ENCODE results near the gene FAM53B. TPM values are rescaled to one million over a fixed set of nuclear protein-coding genes. Genes with fewer than 3 reads are reported as not detected.
A peak's percentile ranks its signal among the peaks of the same experiment; 100 is the strongest.

FAM53B gene
- total and polyA plus RNA-seq, 8 donors = 12.8 to 34.6 (median 23.0) TPM

DNA sequence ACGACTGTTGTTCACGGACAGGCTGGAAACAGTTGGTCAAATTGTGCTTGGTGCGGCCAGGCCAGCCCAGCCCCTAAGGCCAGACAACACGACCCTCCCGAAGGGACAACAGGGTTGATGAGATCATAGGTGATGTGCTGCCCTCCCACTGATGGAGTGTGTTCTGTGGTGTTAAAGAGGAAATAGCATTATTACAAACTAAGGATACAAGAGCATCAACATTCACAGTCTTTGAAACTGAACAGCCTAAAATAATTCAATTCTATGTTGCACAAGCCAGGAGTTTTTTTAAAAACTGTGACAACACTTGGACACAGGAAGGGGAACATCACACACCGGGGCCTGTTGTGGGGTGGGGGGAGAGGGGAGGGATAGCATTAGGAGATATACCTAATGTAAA lies 87.6 kb downstream of the FAM53B start:
- intact Hi-C loops (cut with DNase I) = no loop called here
- H3K36me3 ChIP-seq = peaks cover 0 to 8% of the 10 kb centered on the region in 2 donors
- DNase-seq (peak in 1 of 4 donors; percentile 22), ATAC-seq (no peak)
- H3K9me3 ChIP-seq = no peaks in the 10 kb centered on the region
- H3K27me3 ChIP-seq = no peaks in the 10 kb centered on the region
- H3K4me3 ChIP-seq = no peak overlapping the region
- TF ChIP-seq, protein P1, sequence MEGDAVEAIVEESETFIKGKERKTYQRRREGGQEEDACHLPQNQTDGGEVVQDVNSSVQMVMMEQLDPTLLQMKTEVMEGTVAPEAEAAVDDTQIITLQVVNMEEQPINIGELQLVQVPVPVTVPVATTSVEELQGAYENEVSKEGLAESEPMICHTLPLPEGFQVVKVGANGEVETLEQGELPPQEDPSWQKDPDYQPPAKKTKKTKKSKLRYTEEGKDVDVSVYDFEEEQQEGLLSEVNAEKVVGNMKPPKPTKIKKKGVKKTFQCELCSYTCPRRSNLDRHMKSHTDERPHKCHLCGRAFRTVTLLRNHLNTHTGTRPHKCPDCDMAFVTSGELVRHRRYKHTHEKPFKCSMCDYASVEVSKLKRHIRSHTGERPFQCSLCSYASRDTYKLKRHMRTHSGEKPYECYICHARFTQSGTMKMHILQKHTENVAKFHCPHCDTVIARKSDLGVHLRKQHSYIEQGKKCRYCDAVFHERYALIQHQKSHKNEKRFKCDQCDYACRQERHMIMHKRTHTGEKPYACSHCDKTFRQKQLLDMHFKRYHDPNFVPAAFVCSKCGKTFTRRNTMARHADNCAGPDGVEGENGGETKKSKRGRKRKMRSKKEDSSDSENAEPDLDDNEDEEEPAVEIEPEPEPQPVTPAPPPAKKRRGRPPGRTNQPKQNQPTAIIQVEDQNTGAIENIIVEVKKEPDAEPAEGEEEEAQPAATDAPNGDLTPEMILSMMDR (IDR thresholded peaks at IDR 0.05) = no peak
- no peak overlapping the region for H3K27ac ChIP-seq
- peaks cover 0 to 82% of the 10 kb centered on the region in 2 donors for H3K4me1 ChIP-seq

DNA sequence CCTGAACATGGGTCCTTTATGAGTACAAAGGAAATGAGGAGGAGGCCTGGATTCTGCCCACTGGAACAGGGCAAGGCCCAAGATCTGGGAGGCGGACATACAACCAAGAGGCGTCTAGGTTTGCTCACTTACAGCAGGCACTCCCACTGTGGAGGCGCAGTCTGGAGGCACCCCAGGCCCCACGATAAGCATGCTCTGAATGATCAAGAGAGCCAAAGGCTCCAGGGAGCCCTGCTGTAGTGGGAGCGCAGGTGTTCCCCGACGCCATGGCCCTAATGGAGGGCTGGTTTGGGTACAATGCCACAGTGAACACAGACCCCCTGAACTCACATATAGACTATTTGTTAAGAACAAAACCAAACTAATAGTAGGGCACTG lies 88.1 kb downstream of the FAM53B start:
- intact Hi-C loops (cut with DNase I) = no loop called here
- no peak overlapping the region for H3K27ac ChIP-seq
- H3K4me1 ChIP-seq = peaks cover 0 to 87% of the 10 kb centered on the region in 2 donors

DNA sequence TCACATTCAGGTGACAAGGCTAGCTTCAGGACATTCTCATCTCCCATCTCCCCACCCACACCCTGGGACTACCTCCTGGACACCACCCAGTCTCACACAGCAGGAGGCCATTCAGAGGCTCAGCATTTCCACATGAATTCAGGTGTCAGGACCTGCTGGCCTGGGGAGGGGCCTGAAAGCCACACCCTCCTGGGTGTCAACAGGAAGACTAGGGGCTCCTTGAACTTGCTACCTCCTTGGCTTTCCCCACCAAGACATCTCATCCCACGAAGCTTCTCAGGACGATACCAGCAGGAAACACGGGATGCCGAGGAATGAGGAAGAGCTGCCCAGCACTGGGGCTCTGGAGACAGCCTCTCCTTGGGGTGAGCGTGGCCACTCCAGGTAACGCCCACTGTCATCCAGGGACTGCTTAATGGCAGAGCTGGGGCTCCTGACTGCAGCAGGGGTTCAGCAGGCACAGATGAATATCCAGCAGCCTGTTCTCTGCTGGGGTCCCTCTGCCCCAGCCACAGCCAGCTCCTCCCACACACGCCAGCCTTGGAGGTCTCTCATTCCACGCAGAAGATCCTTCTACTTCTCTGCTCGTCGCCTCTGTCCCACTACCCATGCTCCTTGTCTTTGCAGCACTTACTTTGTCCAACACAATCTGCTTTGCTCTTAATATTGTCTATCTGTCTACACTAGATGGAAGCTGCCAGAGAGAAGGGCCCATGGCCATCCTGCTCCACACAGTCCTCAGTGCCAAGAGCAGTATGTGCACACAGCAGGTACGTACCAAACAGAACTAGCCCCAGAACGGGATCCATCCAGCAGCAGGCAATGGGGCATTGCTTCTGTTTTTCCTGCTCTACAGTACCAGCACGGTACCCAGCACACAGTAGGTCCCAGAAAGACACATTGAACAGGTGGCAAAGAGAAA lies 88.7 kb downstream of the FAM53B start:
- TF ChIP-seq, protein P1 (IDR thresholded peaks at IDR 0.05) = no peak
- H3K36me3 ChIP-seq = peaks cover 0 to 8% of the 10 kb centered on the region in 2 donors
- H3K27me3 ChIP-seq = no peaks in the 10 kb centered on the region
- no peak overlapping the region for H3K4me3 ChIP-seq
- intact Hi-C loops (cut with DNase I) = no loop called here
- peaks cover 0 to 87% of the 10 kb centered on the region in 2 donors for H3K4me1 ChIP-seq
- ATAC-seq (no peak), DNase-seq (peak in 1 of 4 donors; percentile 55)
- peak overlapping the region in 1 of 2 donors; percentile 98 for H3K27ac ChIP-seq
- H3K9me3 ChIP-seq = no peaks in the 10 kb centered on the region

More for the DNA sequence above, 88.1 kb downstream of the FAM53B start:
- peak in 1 of 4 donors; percentile 31 for DNase-seq
- ATAC-seq = no peak
- Histone ChIP-seq H3K27me3 (no peaks in the 10 kb centered on the region), H3K9me3 (no peaks in the 10 kb centered on the region), H3K4me3 (no peak overlapping the region), H3K36me3 (peaks cover 0 to 8% of the 10 kb centered on the region in 2 donors)
- TF ChIP-seq, protein P1 (IDR thresholded peaks at IDR 0.05) = no peak

DNA sequence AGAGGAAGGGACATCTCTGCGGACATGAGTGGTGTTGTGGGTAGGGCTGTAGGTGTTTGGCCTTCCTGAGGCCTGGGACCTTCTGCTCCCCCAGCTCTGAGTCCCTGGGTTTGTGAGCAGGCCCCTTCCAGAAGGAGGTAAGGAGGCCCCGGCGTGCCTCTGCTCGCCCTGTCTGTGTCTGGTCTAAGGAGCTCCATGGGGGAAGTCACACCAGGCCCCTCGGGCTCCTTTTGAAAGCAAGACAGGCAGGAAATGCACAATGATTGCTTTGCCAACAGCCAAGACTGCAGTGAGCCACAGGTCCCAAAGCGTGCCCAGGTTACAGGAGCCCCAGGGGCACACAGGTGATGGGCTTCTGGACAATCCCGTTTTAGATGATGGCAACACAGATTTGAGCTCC lies 89.5 kb downstream of the FAM53B start:
- DNase-seq = peak in 1 of 4 donors; percentile 58
- intact Hi-C loops (cut with DNase I) = no loop called here
- H3K4me1 ChIP-seq = peaks cover 3 to 87% of the 10 kb centered on the region in 2 donors

More for the DNA sequence above, 89.5 kb downstream of the FAM53B start:
- no peaks in the 10 kb centered on the region for H3K27me3 ChIP-seq
- ATAC-seq = no peak
- H3K9me3 ChIP-seq = no peaks in the 10 kb centered on the region
- TF ChIP-seq, protein P1 (IDR thresholded peaks at IDR 0.05) = no peak
- no peak overlapping the region for H3K4me3 ChIP-seq
- H3K36me3 ChIP-seq = peaks cover 0 to 8% of the 10 kb centered on the region in 2 donors
- H3K27ac ChIP-seq = peak overlapping the region in 1 of 2 donors; percentile 98
